ENCODE results near the gene PUS1. TPM values are rescaled to one million over a fixed set of nuclear protein-coding genes. Genes with fewer than 3 reads are reported as not detected.

Gene PUS1
- total and polyA plus RNA-seq, 9 of the 15 experiments (the other 6 are each of a cell fraction or from before 2014, with no cell fraction given) = 1.9 to 90.8 (median 30.0) TPM

DNA sequence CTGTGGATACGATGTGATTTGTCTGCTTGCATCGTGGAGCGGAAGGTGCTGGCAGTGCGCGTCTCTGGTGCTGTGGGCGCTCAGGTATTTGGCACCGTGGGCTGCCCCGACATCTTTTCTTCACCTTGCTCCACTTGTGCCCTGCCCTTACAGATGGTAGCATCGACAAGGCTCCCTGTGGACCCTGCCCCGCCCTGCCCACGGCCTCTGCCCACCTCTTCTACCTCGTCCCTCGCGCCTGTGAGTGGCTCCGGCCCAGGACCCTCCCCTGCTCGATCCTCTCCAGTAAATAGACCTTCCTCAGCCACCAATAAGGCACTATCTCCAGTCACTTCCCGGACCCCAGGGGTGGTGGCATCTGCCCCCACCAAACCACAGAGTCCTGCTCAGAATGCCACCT is 57.3 kb downstream of the PUS1 start:
- CTCF ChIA-PET (ENCODE audit: low intra/inter-chr PET ratio) = no interaction called here
- TF ChIP-seq ELF1 (tag; IDR thresholded peaks at IDR 0.05) (no peak), NFXL1 (CRISPR knock-in tag; IDR thresholded peaks at IDR 0.05) (no peak), ELF4 (CRISPR knock-in tag; IDR thresholded peaks at IDR 0.05) (no peak), BACH1 (tag; IDR thresholded peaks at IDR 0.05) (no peak), RBM22 (IDR thresholded peaks at IDR 0.05; ENCODE audit: low read depth, low read length, poor library complexity, severe bottlenecking) (peak; percentile 20), POLR2G (IDR thresholded peaks at IDR 0.05; ENCODE audit: low read depth, low read length) (0 out of 2 replicates have a peak, but pooled peaks have one; percentile 50), SMARCB1 (IDR thresholded peaks at IDR 0.05; ENCODE audit: insufficient read length, low read depth) (no peak)
- TF ChIP-seq, protein P1, sequence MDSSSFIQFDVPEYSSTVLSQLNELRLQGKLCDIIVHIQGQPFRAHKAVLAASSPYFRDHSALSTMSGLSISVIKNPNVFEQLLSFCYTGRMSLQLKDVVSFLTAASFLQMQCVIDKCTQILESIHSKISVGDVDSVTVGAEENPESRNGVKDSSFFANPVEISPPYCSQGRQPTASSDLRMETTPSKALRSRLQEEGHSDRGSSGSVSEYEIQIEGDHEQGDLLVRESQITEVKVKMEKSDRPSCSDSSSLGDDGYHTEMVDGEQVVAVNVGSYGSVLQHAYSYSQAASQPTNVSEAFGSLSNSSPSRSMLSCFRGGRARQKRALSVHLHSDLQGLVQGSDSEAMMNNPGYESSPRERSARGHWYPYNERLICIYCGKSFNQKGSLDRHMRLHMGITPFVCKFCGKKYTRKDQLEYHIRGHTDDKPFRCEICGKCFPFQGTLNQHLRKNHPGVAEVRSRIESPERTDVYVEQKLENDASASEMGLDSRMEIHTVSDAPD (CRISPR knock-in tag; IDR thresholded peaks at IDR 0.05) = no peak
- TF ChIP-seq, protein P2, sequence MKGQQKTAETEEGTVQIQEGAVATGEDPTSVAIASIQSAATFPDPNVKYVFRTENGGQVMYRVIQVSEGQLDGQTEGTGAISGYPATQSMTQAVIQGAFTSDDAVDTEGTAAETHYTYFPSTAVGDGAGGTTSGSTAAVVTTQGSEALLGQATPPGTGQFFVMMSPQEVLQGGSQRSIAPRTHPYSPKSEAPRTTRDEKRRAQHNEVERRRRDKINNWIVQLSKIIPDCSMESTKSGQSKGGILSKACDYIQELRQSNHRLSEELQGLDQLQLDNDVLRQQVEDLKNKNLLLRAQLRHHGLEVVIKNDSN (CRISPR knock-in tag; IDR thresholded peaks at IDR 0.05) = no peak
- TF ChIP-seq, protein P3, sequence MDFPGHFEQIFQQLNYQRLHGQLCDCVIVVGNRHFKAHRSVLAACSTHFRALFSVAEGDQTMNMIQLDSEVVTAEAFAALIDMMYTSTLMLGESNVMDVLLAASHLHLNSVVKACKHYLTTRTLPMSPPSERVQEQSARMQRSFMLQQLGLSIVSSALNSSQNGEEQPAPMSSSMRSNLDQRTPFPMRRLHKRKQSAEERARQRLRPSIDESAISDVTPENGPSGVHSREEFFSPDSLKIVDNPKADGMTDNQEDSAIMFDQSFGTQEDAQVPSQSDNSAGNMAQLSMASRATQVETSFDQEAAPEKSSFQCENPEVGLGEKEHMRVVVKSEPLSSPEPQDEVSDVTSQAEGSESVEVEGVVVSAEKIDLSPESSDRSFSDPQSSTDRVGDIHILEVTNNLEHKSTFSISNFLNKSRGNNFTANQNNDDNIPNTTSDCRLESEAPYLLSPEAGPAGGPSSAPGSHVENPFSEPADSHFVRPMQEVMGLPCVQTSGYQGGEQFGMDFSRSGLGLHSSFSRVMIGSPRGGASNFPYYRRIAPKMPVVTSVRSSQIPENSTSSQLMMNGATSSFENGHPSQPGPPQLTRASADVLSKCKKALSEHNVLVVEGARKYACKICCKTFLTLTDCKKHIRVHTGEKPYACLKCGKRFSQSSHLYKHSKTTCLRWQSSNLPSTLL (IDR thresholded peaks at IDR 0.05) = no peak
- Histone ChIP-seq H3K9me3 (replicated peaks; ENCODE audit: control insufficient read depth, insufficient read depth, low read depth, low read length) (no peaks in the 10 kb centered on the region), H3K9ac (ENCODE audit: insufficient read depth in 1 of 2, low read depth in 2 of 2, low read length in 2 of 2) (peak overlapping the region in 1 of 2 experiments; percentile 81; a peak in 2 of 4 replicates), H2AFZ (ENCODE audit: low read depth, low read length) (no peak overlapping the region), H3K4me3 (no peak overlapping the region), H3K27me3 (ENCODE audit: control insufficient read depth in 2 of 2, insufficient read depth in 2 of 2, low read length in 2 of 2) (no peaks in the 10 kb centered on the region), H3K36me3 (ENCODE audit: control insufficient read depth, insufficient read depth, low read length) (peaks cover 90% of the 10 kb centered on the region), H4K20me1 (replicated peaks; ENCODE audit: control insufficient read depth, insufficient read depth, low read length) (no peaks in the 10 kb centered on the region), H3K27ac (ENCODE audit: extremely low read depth, low read depth, low read length) (peak overlapping the region; percentile 4; the same call in 1 of the 3 replicates), H3K4me1 (replicated peaks in 1 of 2; ENCODE audit: control insufficient read depth in 2 of 2, insufficient read depth in 2 of 2, low read length in 2 of 2) (peaks cover 4 to 12% of the 10 kb centered on the region in 2 experiments; a peak in 4 of 5 replicates), H3K4me2 (ENCODE audit: insufficient read depth, low read length) (no peak overlapping the region; the same call in 1 of the 2 replicates), H3K9me1 (ENCODE audit: control insufficient read depth, insufficient read depth, low read length) (no peaks in the 10 kb centered on the region), H3K79me2 (ENCODE audit: control insufficient read depth, insufficient read depth, low read length) (no peaks in the 10 kb centered on the region)
- no TSS peak for BruUV-seq (replicated peaks)
- DNase-seq (ENCODE audit: extremely low read depth in 1 of 4, low spot score in 3 of 4) = no peak
- ATAC-seq = no peak
- WGBS (ENCODE audit: insufficient coverage, low coverage, missing lambda C conversion rate) = 93% methylated on average over 17 of the region's 17 CpGs
- intact Hi-C loops (cut with micrococcal nuclease) (no loop called here), in situ Hi-C loops (cut with MboI) (no loop called here)
- FAIRE-seq = no peak
- POLR2A ChIA-PET = no interaction called here
